Measurements from ENCODE around the gene RPRD1B. TPM values are rescaled to one million over a fixed set of nuclear protein-coding genes. Genes with fewer than 3 reads are reported as not detected.

The RPRD1B gene
- total and polyA plus RNA-seq, 2 of the 8 experiments (the other 6 are each of a cell fraction or from before 2014, with no cell fraction given): 10.3 to 20.9 TPM

- ChIA-PET CTCF (ENCODE audit: partially characterized antibody) (interaction anchor here (0.6 to 7.5 kb wide), 19 partner anchors 10 to 242 kb away, joined by 3 to 198 read pairs (median 4); no protein-coding TSS in a partner anchor), POLR2A (ENCODE audit: partially characterized antibody) (no interaction called here)
- H2BK120ac ChIP-seq (replicated peaks; ENCODE audit: low read depth, low read length): no peak overlapping the region
- H4K91ac ChIP-seq (replicated peaks; ENCODE audit: insufficient read length, low read length): no peak overlapping the region
- no peak overlapping the region for H2BK5ac ChIP-seq (ENCODE audit: low read depth, low read length)
- FAIRE-seq: no peak
- H3K4ac ChIP-seq (replicated peaks; ENCODE audit: insufficient read length, low read depth, low read length): no peak overlapping the region
- no peak overlapping the region for H3K9ac ChIP-seq (replicated peaks in 1 of 4; ENCODE audit: extremely low read depth in 1 of 4, low read depth in 3 of 4, low read length in 3 of 4)
- DNase-seq (ENCODE audit: low read depth in 1 of 2, low spot score in 2 of 2): peak in 1 of 2 experiments; percentile 13
- H3K4me3 ChIP-seq (ENCODE audit: extremely low read depth in 1 of 4, insufficient read depth in 2 of 4, low read depth in 3 of 4, low read length in 4 of 4): no peak overlapping the region
- H3K56ac ChIP-seq (replicated peaks; ENCODE audit: insufficient read length, low read depth, low read length): no peak overlapping the region
- no peak overlapping the region for H3K4me2 ChIP-seq (ENCODE audit: insufficient read depth in 1 of 2, low read depth in 2 of 2, low read length in 2 of 2)
- H3K27me3 ChIP-seq (replicated peaks in 1 of 4; ENCODE audit: control insufficient read depth in 3 of 4, extremely low read depth in 1 of 4, insufficient read depth in 3 of 4, low read length in 3 of 4): no peaks in the 10 kb centered on the region
- no peaks in the 10 kb centered on the region for H4K20me1 ChIP-seq (replicated peaks in 1 of 2; ENCODE audit: control insufficient read depth in 1 of 2, insufficient read depth in 2 of 2, low read length in 2 of 2)
- no peak overlapping the region for H4K5ac ChIP-seq (ENCODE audit: insufficient read length, low read depth, low read length)
- no peak overlapping the region for H2BK20ac ChIP-seq (ENCODE audit: low read length)
- H3K23ac ChIP-seq (ENCODE audit: insufficient read length): no peak overlapping the region
- 94% methylated on average over 8 of the region's 8 CpGs; no CpG with 5 or more reads in 1 of the 2 experiments for WGBS, 2 experiments (ENCODE audit: extremely low coverage in 1 of 2, insufficient coverage in 1 of 2, insufficient read length in 1 of 2, insufficient replicate concordance in 2 of 2, low coverage in 1 of 2, low lambda C conversion rate in 2 of 2, missing lambda C conversion rate in 1 of 2)
- no peak overlapping the region for H2BK12ac ChIP-seq (ENCODE audit: low read depth, low read length)
- no peak overlapping the region for H2AK5ac ChIP-seq (ENCODE audit: low read depth, low read length)
- no peak overlapping the region for H3K27ac ChIP-seq (ENCODE audit: low read depth, low read length)
- H2AFZ ChIP-seq (ENCODE audit: low read length): no peak overlapping the region
- H3K9me3 ChIP-seq (ENCODE audit: insufficient read depth in 2 of 2, low read depth in 1 of 2, low read length in 1 of 2): no peaks in the 10 kb centered on the region
- no peak overlapping the region for H3K14ac ChIP-seq (ENCODE audit: insufficient read length)
- no peak overlapping the region for H4K8ac ChIP-seq (ENCODE audit: extremely low read depth, insufficient read depth, low read length)
- no peaks in the 10 kb centered on the region for H3K4me1 ChIP-seq (replicated peaks in 1 of 4; ENCODE audit: control insufficient read depth in 3 of 4, insufficient read depth in 4 of 4, low read length in 3 of 4)
- no peaks in the 10 kb centered on the region for H3K79me2 ChIP-seq (ENCODE audit: control insufficient read depth in 1 of 2, insufficient read depth in 2 of 2, low read length in 2 of 2)
- H3K23me2 ChIP-seq (ENCODE audit: low read depth, low read length): no peaks in the 10 kb centered on the region
- no peaks in the 10 kb centered on the region for H3K36me3 ChIP-seq (ENCODE audit: control insufficient read depth in 2 of 4, insufficient read depth in 4 of 4, low read length in 3 of 4)
- no peak overlapping the region for H2BK15ac ChIP-seq (ENCODE audit: low read length)
- H3K79me1 ChIP-seq (ENCODE audit: low read depth, low read length): no peaks in the 10 kb centered on the region
- H3K18ac ChIP-seq (ENCODE audit: extremely low read depth, low read length): no peak overlapping the region
- TF ChIP-seq TCF12 (IDR thresholded peaks at IDR 0.05; ENCODE audit: low read depth, low read length): no peak
- no peak for TF ChIP-seq SIX5 (IDR thresholded peaks at IDR 0.05; ENCODE audit: low read depth, low read length)
- no peak for TF ChIP-seq EZH2 (IDR thresholded peaks at IDR 0.05; ENCODE audit: low read depth, low read length, severe bottlenecking)
- TF ChIP-seq RAD21 (IDR thresholded peaks at IDR 0.05 in 1 of 2, conservative IDR thresholded peaks at IDR 0.05 in 1 of 2; ENCODE audit: low read depth in 2 of 2, low read length in 2 of 2): no peak
- no peak for TF ChIP-seq EP300 (IDR thresholded peaks at IDR 0.05; ENCODE audit: borderline replicate concordance in 1 of 2, low read depth in 2 of 2, low read length in 2 of 2)
- no peak for TF ChIP-seq CTBP2 (IDR thresholded peaks at IDR 0.05; ENCODE audit: borderline replicate concordance, insufficient read depth, insufficient read length, low read length)
- no peak for TF ChIP-seq SP4 (IDR thresholded peaks at IDR 0.05; ENCODE audit: low read length)
- no peak for TF ChIP-seq POLR2A (IDR thresholded peaks at IDR 0.05; ENCODE audit: control extremely low read depth in 1 of 2, low read depth in 2 of 2, low read length in 2 of 2)
- no peak for TF ChIP-seq CTCF (IDR thresholded peaks at IDR 0.05; ENCODE audit: control extremely low read depth in 1 of 3, insufficient read depth in 1 of 3, low read depth in 1 of 3, low read length in 3 of 3)
Measured at GRCh38 chr20:38111366-38112232, 78.1 kb downstream of the RPRD1B start.
